Endometrium (tissue), 2 donors: Measurements from ENCODE around the gene SGK1.
"Not testable (repeated sequence)": the region's sequence is repeated elsewhere in the genome, so short reads cannot be mapped to it uniquely, and the experiment has no call there.

Experiments
- FAIRE-seq: peaks from 2 replicates; lab custom pipeline; 2012; peaks lifted over from hg19 to GRCh38; lab: Jason Lieb, UNC
- donor health status: control.
- donor health status: control.

SGK1 gene

GRCh38 chr6:134187154-134187553 lies 130.8 kb downstream of the SGK1 start:
- no peak for FAIRE-seq

GRCh38 chr6:134186355-134186754 lies 131.6 kb downstream of the SGK1 start:
- FAIRE-seq, result no peak

DNA sequence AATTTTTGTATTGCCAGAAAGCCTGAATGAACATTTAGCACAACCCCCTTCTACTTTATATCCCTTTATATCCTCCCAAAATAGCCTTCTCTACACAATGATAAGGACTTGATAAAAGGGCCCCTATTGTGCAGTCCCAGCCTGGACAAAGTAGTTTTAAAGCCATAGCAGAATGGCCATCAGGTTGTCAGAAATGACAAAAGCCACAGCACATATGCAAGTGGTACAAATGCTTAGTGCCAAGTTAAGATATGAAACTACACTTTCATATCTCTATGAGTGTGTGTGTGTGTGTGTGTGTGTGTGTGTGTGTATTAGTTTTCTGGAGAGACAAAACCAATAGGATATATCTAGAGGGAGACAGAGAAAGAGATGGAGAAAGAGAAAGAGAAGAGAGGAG lies 132.6 kb downstream of the SGK1 start:
- FAIRE-seq, result no peak

DNA sequence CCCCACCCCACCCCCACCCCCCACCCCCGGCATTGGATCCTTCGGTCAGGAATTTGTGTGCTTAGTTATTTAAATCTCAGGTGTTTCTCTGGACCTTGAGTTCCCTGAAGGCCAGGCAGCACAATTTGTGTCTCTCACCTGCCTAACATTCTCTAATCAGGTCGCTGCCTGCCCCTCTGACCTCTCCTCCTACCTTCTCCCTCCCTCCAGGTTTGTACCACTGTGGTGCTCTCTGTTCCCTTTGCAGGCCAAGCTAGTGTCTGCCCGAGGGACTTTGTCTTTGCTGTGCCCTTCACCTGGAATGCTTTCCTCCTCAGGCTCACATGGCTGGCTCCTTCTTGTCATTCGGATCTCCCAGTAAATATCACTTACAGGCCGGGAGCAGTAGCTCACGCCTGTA lies 134.1 kb downstream of the SGK1 start:
- FAIRE-seq, result no peak

DNA sequence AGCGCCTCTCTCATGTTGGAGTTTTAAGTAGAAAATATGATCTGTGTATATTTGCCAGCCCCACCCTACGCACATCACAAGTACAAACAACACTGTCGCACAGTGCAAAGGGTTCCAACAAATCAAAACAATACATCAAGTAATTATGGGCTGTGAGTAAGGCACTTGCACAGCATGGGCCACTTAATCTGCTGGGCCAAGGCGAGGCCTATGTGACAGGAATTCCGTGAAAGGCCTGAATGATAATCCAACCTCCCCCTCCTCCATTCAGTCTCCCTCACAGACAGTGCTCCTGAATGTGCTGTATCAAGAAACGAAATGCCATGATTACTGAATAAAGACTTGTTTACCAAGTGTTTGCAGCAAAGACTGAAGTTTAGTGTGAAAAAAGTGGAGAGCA lies 135.4 kb downstream of the SGK1 start:
- no peak for FAIRE-seq

DNA sequence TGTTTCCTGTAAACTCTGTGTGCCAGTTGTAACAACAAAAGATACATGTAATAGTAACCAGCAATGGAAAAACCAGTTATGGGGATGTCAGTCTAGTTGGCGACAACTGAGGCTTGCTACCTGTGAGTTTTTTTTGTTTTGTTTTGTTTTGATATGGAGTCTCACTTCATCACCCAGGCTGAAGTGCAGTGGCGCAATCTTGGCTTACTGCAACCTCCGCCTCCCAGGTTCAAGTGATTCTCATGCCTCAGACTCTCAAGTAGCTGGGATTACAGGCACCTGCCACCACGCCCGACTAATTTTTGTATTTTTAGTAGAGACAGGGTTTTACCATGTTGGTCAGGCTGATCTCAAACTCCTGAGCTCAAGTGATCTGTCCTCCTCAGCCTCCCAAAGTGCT lies 136.2 kb downstream of the SGK1 start:
- not testable (repeated sequence) for FAIRE-seq

GRCh38 chr6:134181251-134181650 lies 136.7 kb downstream of the SGK1 start:
- FAIRE-seq, result not testable (repeated sequence)

- FAIRE-seq, result not testable (repeated sequence)
These were observed 137.4 kb downstream of the SGK1 start for GRCh38 chr6:134180540-134180939.

DNA sequence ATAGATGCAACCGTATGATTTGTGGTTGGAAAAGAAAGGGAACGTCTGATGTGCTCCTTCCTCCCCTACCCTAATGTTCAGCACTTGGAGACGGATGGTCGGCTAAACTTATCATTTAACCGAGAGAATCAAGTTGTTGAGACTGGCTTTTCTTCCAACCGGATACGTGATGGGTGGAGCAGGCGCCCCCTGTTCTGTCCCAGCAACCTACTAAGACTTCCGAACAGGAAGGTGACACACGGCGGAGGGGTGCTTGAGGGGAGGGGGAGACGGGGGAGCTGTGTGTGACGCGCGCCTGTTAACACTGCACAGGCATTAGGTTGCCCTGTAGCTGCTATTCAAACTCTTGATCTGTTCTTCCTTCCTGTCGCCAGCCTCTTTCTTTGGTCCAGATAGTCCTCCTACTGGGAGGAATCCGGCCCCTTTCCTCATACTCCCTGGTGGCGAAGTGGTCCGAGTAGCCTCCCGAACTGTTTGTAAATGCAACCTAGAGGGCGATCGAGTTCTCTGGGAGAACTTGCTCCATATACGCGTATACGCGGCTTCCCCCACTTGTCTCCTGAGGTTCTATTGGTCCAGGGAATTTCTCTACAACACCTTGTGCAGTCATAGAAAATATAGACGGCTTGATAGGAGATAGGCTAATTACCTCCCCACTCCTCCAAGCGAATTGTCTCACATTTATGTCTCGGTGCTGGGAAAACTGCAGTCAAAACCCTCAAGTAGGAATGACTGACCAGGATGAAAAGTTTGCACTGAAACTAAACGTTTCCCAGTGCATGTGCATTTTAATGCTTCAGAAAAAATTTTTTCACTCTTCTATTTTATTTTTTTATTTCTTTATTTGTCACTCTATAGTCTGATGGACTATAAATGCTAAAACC lies 139.5 kb downstream of the SGK1 start:
- peak; percentile 79 for FAIRE-seq

- no peak for FAIRE-seq
These were observed 140.2 kb downstream of the SGK1 start for GRCh38 chr6:134177753-134178160.

DNA sequence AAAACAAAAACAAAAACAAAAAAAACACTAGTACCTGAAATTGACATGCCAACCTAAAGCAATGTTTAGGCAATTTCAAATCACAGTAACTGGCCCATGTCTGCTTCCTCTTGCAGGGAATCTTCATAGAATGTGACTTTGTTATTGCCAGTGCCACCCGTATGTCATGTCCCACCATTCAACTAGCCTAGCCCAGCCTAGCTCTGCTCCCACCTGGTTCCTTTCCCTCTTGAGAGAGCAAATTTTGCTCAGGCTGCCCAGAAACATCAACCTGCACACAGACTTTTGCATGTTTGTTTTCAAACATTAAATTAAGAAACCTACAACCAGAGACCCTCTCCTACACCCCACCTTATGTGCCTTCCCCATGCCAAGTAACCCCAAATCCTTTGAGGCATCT lies 140.7 kb downstream of the SGK1 start:
- no peak for FAIRE-seq

DNA sequence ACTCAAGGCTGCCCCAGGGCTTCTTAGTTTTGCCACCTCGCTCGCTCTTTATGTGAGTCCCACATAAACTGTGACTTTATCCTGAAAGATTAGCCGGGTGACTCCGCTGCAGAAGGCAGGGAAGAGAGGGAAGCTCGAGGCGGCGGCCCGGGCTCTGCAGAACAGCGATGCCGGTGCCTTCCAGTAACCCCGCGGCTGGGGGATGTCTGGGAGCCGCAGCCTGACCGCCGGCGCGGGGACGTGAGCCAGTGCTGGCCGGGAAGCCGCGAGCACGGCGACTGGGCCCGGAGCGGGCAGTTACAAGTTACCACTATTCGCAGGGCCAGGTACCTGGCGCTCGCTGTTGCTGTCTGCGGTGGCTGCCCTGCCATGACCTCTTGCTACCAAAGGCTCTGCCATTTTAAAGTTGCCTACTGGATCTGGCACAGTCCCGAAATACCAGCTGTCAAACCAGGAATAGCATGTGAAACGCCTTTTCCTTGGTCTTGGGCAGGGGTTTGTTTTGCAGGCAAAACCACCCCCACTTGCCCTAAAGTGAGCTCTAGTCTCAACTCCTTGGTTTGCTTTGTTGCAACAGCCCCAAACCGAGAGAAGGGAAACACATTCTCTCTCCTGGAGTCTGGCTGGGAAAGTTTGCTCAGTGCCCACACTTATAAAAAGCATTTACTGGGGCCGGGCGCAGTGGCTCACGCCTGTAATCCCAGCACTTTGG lies 141.5 kb downstream of the SGK1 start:
- no peak for FAIRE-seq

DNA sequence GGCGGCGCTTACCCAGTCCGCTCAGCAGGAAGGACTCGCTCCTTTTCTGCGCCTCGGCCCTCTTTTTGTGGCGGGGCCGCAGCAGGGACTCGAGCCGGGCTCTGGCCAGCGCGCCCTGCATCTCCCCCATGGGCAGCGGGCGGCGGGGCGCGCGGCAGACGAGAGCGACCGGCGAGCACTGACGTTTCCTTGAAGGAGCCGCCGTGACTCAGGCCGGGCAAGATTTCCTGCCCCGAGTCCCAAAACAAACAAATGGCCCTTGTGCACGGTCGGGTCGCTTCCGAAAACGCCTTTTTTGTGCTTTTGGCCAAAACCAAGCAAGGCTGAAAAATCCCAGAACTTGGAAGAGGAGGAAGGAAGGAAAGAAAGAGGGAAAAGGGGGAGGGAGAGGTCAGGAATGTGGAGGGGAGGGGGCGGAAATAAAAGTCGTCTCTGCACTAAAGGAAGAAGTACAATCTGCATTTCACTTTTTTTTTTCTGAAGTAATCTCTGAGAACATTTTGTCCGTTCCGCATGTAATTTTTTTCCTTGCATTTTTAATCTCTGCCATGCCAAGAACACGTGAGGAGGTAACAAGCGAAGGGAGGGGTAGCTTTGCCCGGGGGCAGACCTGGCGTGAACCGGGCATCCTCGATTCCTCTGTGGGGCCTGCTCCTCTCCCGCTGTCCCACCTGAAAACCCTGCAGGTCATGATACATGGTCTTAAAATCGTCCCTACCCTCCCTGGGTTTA lies 142.2 kb downstream of the SGK1 start:
- no peak for FAIRE-seq

DNA sequence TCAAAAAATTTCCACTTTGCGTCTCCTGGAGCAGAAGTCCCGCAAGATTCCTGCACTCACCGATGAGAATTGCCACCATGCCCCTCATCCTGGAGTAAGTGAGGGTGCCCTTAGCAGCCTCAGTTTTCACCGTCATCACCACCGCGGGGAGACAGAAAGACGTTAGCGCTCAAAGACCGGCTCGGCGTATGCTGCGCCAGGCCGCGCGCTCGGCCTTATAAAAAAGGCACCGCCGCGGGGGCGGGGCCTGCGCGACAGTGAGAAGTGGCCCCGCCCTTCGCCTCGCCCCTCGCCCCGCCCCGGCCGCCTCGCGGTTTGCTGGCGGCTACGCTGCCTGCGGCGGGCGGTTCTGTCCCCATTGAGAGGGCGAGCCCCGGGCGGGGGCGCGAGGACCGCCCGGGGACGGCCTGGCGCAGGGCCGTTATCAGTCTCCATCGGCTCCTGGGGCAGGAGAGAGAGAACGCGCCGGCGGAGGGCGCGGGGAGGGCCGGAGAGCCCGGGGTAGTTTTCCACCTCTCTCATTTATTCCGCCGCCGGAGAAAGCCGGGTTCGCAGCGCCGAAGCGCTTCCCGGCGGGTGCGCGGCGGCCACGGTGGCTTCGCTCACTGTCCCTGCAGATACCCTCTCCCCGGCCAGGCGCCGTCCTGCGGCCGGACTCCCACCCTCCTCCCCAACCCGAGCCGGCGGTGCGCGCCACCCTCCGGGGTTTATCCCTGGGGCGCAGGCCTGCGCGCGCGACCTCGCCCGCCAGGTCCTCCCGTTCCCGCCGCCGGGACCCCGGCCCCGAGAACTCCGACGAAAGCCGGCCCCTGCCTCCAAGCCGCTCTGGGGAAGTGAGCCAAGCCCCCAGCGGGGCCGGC lies 143.0 kb downstream of the SGK1 start:
- FAIRE-seq, result no peak

GRCh38 chr6:134173936-134174671 lies 143.8 kb downstream of the SGK1 start:
- FAIRE-seq, result peak; percentile 60

GRCh38 chr6:134173366-134173725 lies 144.6 kb downstream of the SGK1 start:
- FAIRE-seq, result no peak

GRCh38 chr6:134172706-134173365 lies 145.1 kb downstream of the SGK1 start:
- FAIRE-seq, result no peak

- no peak for FAIRE-seq
These were observed 145.7 kb downstream of the SGK1 start for GRCh38 chr6:134172020-134172705.

DNA sequence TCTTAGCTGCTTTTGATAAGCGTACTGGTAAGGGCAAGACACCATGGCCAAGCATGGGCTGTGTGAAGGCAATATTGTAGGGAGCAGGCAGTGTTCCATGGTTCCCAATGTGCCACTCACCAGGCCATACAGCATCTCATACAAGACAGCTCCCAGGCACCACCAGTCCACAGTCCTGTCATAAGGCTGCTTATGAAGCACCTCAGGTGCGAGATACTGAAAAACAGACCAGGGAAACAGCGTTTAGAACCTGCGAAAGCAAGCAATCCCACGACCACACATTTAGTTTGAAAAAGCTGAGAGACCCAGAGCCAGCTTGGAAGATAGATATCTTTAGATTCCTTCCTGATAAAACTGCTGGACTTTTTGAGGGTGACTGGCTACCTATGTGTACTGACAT lies 146.4 kb downstream of the SGK1 start:
- FAIRE-seq, result no peak

- FAIRE-seq, result no peak
These were observed 147.1 kb downstream of the SGK1 start for GRCh38 chr6:134170844-134171243.
